Measurements from ENCODE around the gene SSBP1.

- TF ChIP-seq YY1 (IDR thresholded peaks at IDR 0.05; ENCODE audit: insufficient read depth, insufficient read length) (no peak), SUZ12 (IDR thresholded peaks at IDR 0.05; ENCODE audit: extremely low read depth, insufficient read depth, insufficient read length) (no peak)
Measured at GRCh38 chr7:141714571-141714970, 23.6 kb upstream of the SSBP1 start.

All from NT2/D1 (cell line).